Endodermal cell (in vitro differentiated cells): ENCODE results near the gene ZNF644. TPM values are rescaled to one million over a fixed set of nuclear protein-coding genes. Genes with fewer than 3 reads are reported as not detected.

ENCODE experiments used
- DNase-seq: peaks from one replicate; pipeline ENCODE4 v3.0.0-alpha.2; 2017
- H3K27ac ChIP-seq: 2 replicates; pipeline ENCODE4 v1.5.1; 2013; ENCODE audit warnings: mild to moderate bottlenecking, low read depth, low read length, moderate library complexity
- H3K27me3 ChIP-seq: 2 replicates; pipeline ENCODE4 v1.6.1; 2013; ENCODE audit warnings: mild to moderate bottlenecking, low read length, moderate library complexity; ENCODE audit not compliant: insufficient read depth, control insufficient read depth, poor library complexity, severe bottlenecking
- H3K36me3 ChIP-seq: 2 replicates; pipeline ENCODE4 v1.7.0; 2013; ENCODE audit warnings: mild to moderate bottlenecking, low read length, moderate library complexity; ENCODE audit not compliant: control insufficient read depth, insufficient read depth
- H3K4me1 ChIP-seq: one replicate; pipeline ENCODE4 v1.7.0; 2013; ENCODE audit warnings: low read length; ENCODE audit not compliant: control insufficient read depth, insufficient read depth
- H3K4me3 ChIP-seq: 2 replicates; pipeline ENCODE4 v1.5.1; 2013; ENCODE audit warnings: mild to moderate bottlenecking, low read length, moderate library complexity
- H3K9ac ChIP-seq: 2 replicates; pipeline ENCODE4 v1.6.1; 2013; ENCODE audit warnings: mild to moderate bottlenecking, low read length, moderate library complexity; ENCODE audit not compliant: poor library complexity, severe bottlenecking; ENCODE audit errors: extremely low read depth
- H3K9me3 ChIP-seq: 2 replicates; pipeline ENCODE4 v1.6.1; 2013; ENCODE audit warnings: mild to moderate bottlenecking, low read length, moderate library complexity; ENCODE audit not compliant: control insufficient read depth
- H3K27ac Mint-ChIP-seq: 2 replicates; pipeline ENCODE4 v1.8.0; 2020; ENCODE audit warnings: mixed read lengths
- H3K27me3 Mint-ChIP-seq: 2 replicates; pipeline ENCODE4 v1.8.0; 2021; ENCODE audit warnings: mild to moderate bottlenecking, mixed read lengths; ENCODE audit not compliant: insufficient read depth
- H3K36me3 Mint-ChIP-seq: 2 replicates; pipeline ENCODE4 v1.8.0; 2020; ENCODE audit warnings: low read depth, mixed read lengths
- H3K4me1 Mint-ChIP-seq: 2 replicates; pipeline ENCODE4 v1.8.0; 2020; ENCODE audit warnings: mixed read lengths
- H3K4me3 Mint-ChIP-seq: 2 replicates; pipeline ENCODE4 v1.8.0; 2020; ENCODE audit warnings: mild to moderate bottlenecking, moderate library complexity, mixed read lengths
- H3K9me3 Mint-ChIP-seq: 2 replicates; pipeline ENCODE4 v1.8.0; 2020; ENCODE audit warnings: mild to moderate bottlenecking, mixed read lengths
- WGBS, 2 experiments: methylation state at CpG; one replicate each; pipeline versions ENCODE4 v1.1.5 to v1.1.7; 2013; ENCODE audit warnings: missing lambda C conversion rate in 2 of 2, mixed read lengths in 1 of 2; ENCODE audit not compliant: insufficient coverage in 1 of 2, insufficient read length in 1 of 2; 5-methylcytosine and 5-hydroxymethylcytosine counted together
- long read RNA-seq, 4 experiments: library from polyadenylated mRNA in 2 of 4; library from RNA in 1 of 4; library from capped mRNA in 1 of 4; stranded (forward) in 3 of 4; unstranded in 1 of 4; transcript quantifications; one replicate each; pipeline ENCODE4 v2.0.0, GENCODE V29; 2020 to 2021; ENCODE audit warnings: inconsistent platforms in 1 of 4
- polyA plus RNA-seq, 2 experiments: library from polyadenylated mRNA; stranded (reverse); fragments of 50-300 nt; gene quantifications; one replicate each; pipeline ENCODE4 v1.2.3, GENCODE V29; 2013
- total RNA-seq, 2 donors: library from RNA; stranded (reverse); fragmentation: NEBNext Ultra II Directional in 1 of 2; extraction: Animal tissue kit (Norgen Biotek cat#: 25700) in 1 of 2; gene quantifications; 2 replicates in 1 of 2; 3 replicates in 1 of 2; pipeline ENCODE4 v1.2.1, GENCODE V29; 2021
- TF ChIP-seq, protein P1 (sequence below): fragments of 200-600 bp; sonication (generic); conservative IDR thresholded peaks from 2 replicates; pipeline ENCODE4 v1.5.0; 2021; ENCODE audit warnings: antibody characterized with exemption, mild to moderate bottlenecking

ZNF644 gene
- total RNA-seq: 10 to 100 TPM; 57.5 to 75.7 TPM
- polyA plus RNA-seq (2013, experiment 1 of 2): 53.1 TPM
- polyA plus RNA-seq (2013, experiment 2 of 2): 51.5 TPM
- long read RNA-seq, experiment 1, partial matches to known transcripts: 4 of 16 reads
- long read RNA-seq, experiment 1, other reads (novel, unspliced or antisense): 11 of 16 reads
- long read RNA-seq, experiment 2, full-length matches to known transcripts: 44 of 73 reads
- long read RNA-seq, experiment 2, partial matches to known transcripts: 10 of 73 reads
- long read RNA-seq, experiment 2, other reads (novel, unspliced or antisense): 19 of 73 reads
- long read RNA-seq, experiment 3, full-length matches to known transcripts: 80 of 166 reads
- long read RNA-seq, experiment 3, partial matches to known transcripts: 64 of 166 reads
- long read RNA-seq, experiment 3, other reads (novel, unspliced or antisense): 22 of 166 reads
- long read RNA-seq, experiment 4, transcript ZNF644-211 (3 exons, 514 nt): major isoform, 9 of 50 reads
- long read RNA-seq, experiment 4, transcript ZNF644-203 (4 exons, 1,253 nt): minor isoform, 6 of 50 reads
- long read RNA-seq, experiment 4, transcript ZNF644-202 (4 exons, 2,036 nt): major isoform, 9 of 50 reads
- long read RNA-seq, experiment 4, partial matches to known transcripts: 8 of 50 reads
- long read RNA-seq, experiment 4, other reads (novel, unspliced or antisense): 16 of 50 reads

DNA sequence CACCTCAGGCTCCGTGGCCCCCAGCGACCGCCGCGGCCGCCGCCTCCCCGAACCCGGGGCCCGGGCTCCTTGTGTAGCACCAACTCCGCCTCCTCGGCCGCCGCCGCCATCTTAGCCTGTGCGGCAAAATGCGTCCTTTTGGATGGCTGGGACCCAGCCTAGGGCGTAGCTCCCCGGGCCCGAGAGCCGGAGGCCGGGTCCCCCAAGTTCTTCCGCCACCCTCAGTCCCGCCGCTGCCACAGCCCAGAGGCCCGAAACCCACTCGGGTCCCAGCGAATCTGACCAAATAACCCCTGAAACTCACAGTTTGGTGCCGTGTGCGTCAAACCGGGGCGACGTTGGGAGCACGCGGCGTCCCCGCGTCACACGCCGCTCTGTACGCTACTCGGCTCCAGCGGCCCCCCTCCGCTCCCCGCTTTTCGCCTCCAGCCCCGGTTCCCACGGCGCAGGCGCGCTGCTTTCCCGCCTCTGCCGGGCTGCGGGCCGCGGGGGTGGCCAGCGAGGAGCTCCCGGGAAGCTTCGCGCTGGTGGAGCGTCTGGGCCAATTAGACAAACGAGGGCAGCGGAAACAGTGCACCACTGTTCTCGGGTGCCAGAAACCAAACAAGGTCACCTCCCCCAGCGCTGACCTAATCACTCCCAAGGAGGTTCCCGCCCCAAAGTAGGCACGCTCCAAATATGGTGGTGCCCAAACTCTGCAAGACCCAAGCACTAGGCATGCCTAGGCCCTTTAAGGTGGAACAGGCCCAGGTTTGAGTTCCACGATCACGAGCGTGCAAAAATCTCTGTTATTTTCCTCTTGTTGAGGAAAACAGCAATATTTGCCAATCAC is at the start of gene ZNF644:
Gene ZNF644, minus strand, starts transcription at position 350 of the 832 bp plus-strand sequence. CDS start 39,682 bp downstream, outside the sequence.
- WGBS, 2 experiments: 2 to 3% methylated on average over 24 to 70 of the region's 70 CpGs
- no peaks in the 10 kb centered on the region for H3K4me1 ChIP-seq
- peaks cover 38% of the 10 kb centered on the region for H3K36me3 Mint-ChIP-seq
- peak within 1 kb of the TSS; percentile 100 for H3K4me3 ChIP-seq
- peak within 1 kb of the TSS; percentile 98 for H3K9ac ChIP-seq
- H3K4me1 Mint-ChIP-seq: peaks cover 10% of the 10 kb centered on the region
- H3K4me3 Mint-ChIP-seq: peak within 1 kb of the TSS; percentile 92
- no peaks in the 10 kb centered on the region for H3K27me3 ChIP-seq
- TF ChIP-seq, protein P1, sequence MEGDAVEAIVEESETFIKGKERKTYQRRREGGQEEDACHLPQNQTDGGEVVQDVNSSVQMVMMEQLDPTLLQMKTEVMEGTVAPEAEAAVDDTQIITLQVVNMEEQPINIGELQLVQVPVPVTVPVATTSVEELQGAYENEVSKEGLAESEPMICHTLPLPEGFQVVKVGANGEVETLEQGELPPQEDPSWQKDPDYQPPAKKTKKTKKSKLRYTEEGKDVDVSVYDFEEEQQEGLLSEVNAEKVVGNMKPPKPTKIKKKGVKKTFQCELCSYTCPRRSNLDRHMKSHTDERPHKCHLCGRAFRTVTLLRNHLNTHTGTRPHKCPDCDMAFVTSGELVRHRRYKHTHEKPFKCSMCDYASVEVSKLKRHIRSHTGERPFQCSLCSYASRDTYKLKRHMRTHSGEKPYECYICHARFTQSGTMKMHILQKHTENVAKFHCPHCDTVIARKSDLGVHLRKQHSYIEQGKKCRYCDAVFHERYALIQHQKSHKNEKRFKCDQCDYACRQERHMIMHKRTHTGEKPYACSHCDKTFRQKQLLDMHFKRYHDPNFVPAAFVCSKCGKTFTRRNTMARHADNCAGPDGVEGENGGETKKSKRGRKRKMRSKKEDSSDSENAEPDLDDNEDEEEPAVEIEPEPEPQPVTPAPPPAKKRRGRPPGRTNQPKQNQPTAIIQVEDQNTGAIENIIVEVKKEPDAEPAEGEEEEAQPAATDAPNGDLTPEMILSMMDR: no peak
- H3K9me3 ChIP-seq: peaks cover 25% of the 10 kb centered on the region
- H3K27ac Mint-ChIP-seq: peak within 1 kb of the TSS; percentile 100
- peak; percentile 93 for DNase-seq
- peaks cover 24% of the 10 kb centered on the region for H3K36me3 ChIP-seq
- H3K9me3 Mint-ChIP-seq: peaks cover 22% of the 10 kb centered on the region
- H3K27me3 Mint-ChIP-seq: no peaks in the 10 kb centered on the region
- H3K27ac ChIP-seq: peak within 1 kb of the TSS; percentile 100

DNA sequence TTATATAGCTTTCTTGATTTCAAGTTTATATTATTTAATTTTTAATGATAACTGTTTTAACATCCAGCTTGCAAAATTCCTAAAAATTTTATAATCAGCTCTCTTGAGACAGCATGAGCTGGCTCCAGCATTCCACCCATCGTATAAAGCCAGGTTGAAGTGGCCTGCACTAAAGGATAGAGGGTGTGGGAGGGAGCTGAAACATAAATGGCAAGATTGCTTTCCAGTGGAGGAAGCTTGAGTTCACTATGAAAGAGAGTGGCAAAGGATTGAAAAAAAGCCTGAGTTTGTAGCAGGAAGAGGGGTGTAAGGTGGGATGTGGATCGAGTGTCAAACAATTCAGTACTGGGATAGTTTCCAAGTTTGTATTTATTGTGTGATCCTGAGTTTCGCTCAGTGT is 48.5 kb upstream of the ZNF644 start:
- Mint-ChIP-seq H3K36me3 (no peaks in the 10 kb centered on the region), H3K27me3 (no peaks in the 10 kb centered on the region)

More for the DNA sequence above, 48.5 kb upstream of the ZNF644 start:
- no peaks in the 10 kb centered on the region for H3K36me3 ChIP-seq
- H3K9ac ChIP-seq: no peak overlapping the region
- H3K27me3 ChIP-seq: no peaks in the 10 kb centered on the region
- Mint-ChIP-seq H3K4me1 (peaks cover 9% of the 10 kb centered on the region), H3K27ac (no peak overlapping the region), H3K9me3 (no peaks in the 10 kb centered on the region), H3K4me3 (no peak overlapping the region)
- H3K9me3 ChIP-seq: no peaks in the 10 kb centered on the region
- 82 to 87% methylated on average over 3 of the region's 3 CpGs for WGBS, 2 experiments
- no peak for DNase-seq
- no peak overlapping the region for H3K4me3 ChIP-seq
- no peak overlapping the region for H3K27ac ChIP-seq
- no peaks in the 10 kb centered on the region for H3K4me1 ChIP-seq
- TF ChIP-seq, protein P1: no peak
